ENCODE results near the gene KCNQ1.

The KCNQ1 gene

GRCh38 chr11:2858995-2859698 lies 414.3 kb downstream of the KCNQ1 start:
- no peak for TF ChIP-seq CTCF (IDR thresholded peaks at IDR 0.05; ENCODE audit: borderline replicate concordance, insufficient read depth, low read depth, low read length)
- H3K4me3 ChIP-seq (ENCODE audit: low read depth, low read length) = no peak overlapping the region

GRCh38 chr11:2859699-2860037 lies 414.9 kb downstream of the KCNQ1 start:
- H3K4me3 ChIP-seq (ENCODE audit: low read depth, low read length) = no peak overlapping the region
- TF ChIP-seq CTCF (IDR thresholded peaks at IDR 0.05; ENCODE audit: borderline replicate concordance, insufficient read depth, low read depth, low read length) = no peak

- no peak for TF ChIP-seq CTCF (IDR thresholded peaks at IDR 0.05; ENCODE audit: borderline replicate concordance, insufficient read depth, low read depth, low read length)
- H3K4me3 ChIP-seq (ENCODE audit: low read depth, low read length) = no peak overlapping the region
Measured at GRCh38 chr11:2860636-2861035, 415.8 kb downstream of the KCNQ1 start.

- TF ChIP-seq CTCF (IDR thresholded peaks at IDR 0.05; ENCODE audit: borderline replicate concordance, insufficient read depth, low read depth, low read length) = no peak
- H3K4me3 ChIP-seq (ENCODE audit: low read depth, low read length) = no peak overlapping the region
Measured at GRCh38 chr11:2862395-2863275, 417.8 kb downstream of the KCNQ1 start.

GRCh38 chr11:2863276-2863618 lies 418.4 kb downstream of the KCNQ1 start:
- TF ChIP-seq CTCF (IDR thresholded peaks at IDR 0.05; ENCODE audit: borderline replicate concordance, insufficient read depth, low read depth, low read length) = no peak
- H3K4me3 ChIP-seq (ENCODE audit: low read depth, low read length) = no peak overlapping the region

- no peak for TF ChIP-seq CTCF (IDR thresholded peaks at IDR 0.05; ENCODE audit: borderline replicate concordance, insufficient read depth, low read depth, low read length)
Measured at GRCh38 chr11:2864901-2865300, 420.1 kb downstream of the KCNQ1 start.

More at GRCh38 chr11:2864901-2865300, 420.1 kb downstream of the KCNQ1 start:
- no peak overlapping the region for H3K4me3 ChIP-seq (ENCODE audit: low read depth, low read length)

Measured in GM12875 (cell line).